Nephron (organoid): ENCODE measurements around the gene CEP170B.

Experiments
- H3K27ac Mint-ChIP-seq, 3 experiments: 2 replicates each; pipeline ENCODE4 v1.8.0; 2020; ENCODE audit warnings: mixed read lengths in 3 of 3, mild to moderate bottlenecking in 2 of 3, moderate library complexity in 1 of 3
- H3K27me3 Mint-ChIP-seq: 2 replicates; pipeline ENCODE4 v1.8.0; 2021; ENCODE audit warnings: low read depth, mild to moderate bottlenecking, moderate library complexity, mixed read lengths
- H3K36me3 Mint-ChIP-seq: 2 replicates; pipeline ENCODE4 v1.8.0; 2020; ENCODE audit warnings: low read depth, mixed read lengths
- H3K4me1 Mint-ChIP-seq: 2 replicates; pipeline ENCODE4 v1.8.0; 2020; ENCODE audit warnings: mixed read lengths
- H3K4me3 Mint-ChIP-seq, 3 experiments: 2 replicates each; pipeline ENCODE4 v1.8.0; 2020; ENCODE audit warnings: mild to moderate bottlenecking in 3 of 3, mixed read lengths in 3 of 3, moderate library complexity in 2 of 3
- H3K9me3 Mint-ChIP-seq: 2 replicates; pipeline ENCODE4 v1.8.0; 2020; ENCODE audit warnings: mixed read lengths
- CTCF ChIP-seq, 3 experiments: fragments of 200-600 bp; sonication (generic); IDR thresholded peaks; one replicate each; pipeline ENCODE4 v1.5.0; 2021; ENCODE audit warnings: antibody characterized with exemption in 3 of 3; ENCODE audit not compliant: unreplicated experiment in 3 of 3

CEP170B gene

GRCh38 chr14:104931304-104931770, 66.3 kb downstream of the CEP170B start:
- peaks cover 7% of the 10 kb centered on the region for H3K4me1 Mint-ChIP-seq
- TF ChIP-seq CTCF (IDR thresholded peaks at IDR 0.05; ENCODE audit: unreplicated experiment in 3 of 3), result no peak
- no peak overlapping the region for H3K4me3 Mint-ChIP-seq
- H3K36me3 Mint-ChIP-seq, result no peaks in the 10 kb centered on the region
- no peaks in the 10 kb centered on the region for H3K9me3 Mint-ChIP-seq
- no peak overlapping the region for H3K27ac Mint-ChIP-seq
- peaks cover 36% of the 10 kb centered on the region for H3K27me3 Mint-ChIP-seq

DNA sequence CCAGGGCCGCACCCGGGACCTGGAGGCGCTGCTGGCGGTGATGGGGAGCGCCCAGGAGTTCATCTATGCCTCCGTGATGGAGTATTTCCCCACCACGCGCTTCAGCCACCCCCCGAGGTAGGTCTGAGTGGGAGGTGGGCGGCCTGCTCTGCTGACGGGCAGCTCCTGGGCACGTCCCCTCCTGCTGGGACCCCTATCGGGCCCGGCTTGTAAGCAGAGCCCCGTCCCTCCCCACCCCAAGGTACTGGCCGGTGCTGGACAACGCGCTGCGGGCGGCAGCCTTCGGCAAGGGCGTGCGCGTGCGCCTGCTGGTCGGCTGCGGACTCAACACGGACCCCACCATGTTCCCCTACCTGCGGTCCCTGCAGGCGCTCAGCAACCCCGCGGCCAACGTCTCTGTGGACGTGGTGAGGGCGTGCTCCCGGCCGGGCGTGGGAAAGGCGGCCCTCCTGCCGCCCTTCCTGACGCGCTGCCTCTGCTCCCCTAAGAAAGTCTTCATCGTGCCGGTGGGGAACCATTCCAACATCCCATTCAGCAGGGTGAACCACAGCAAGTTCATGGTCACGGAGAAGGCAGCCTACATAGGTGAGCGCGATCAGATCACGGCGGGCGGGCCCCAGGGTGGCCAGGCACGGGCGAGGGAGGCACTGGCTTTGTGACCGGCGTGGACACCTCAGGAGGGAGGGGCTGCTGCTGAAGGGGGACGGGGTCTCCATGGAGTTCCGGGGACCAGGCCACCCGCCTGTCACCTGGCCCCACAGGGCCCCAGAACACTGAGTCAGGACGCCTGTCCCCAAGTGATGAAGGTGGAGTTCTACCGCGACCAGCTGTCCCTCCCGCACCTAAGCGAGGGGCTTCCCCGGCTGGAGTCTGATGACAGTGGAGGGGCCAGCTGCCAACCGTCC, 67.0 kb downstream of the CEP170B start:
- H3K4me1 Mint-ChIP-seq, result peaks cover 7% of the 10 kb centered on the region
- no peak overlapping the region for H3K27ac Mint-ChIP-seq
- H3K4me3 Mint-ChIP-seq, result peak overlapping the region; percentile 67 to 82 (median 77)
- peaks cover 37% of the 10 kb centered on the region for H3K27me3 Mint-ChIP-seq
- H3K36me3 Mint-ChIP-seq, result no peaks in the 10 kb centered on the region
- TF ChIP-seq CTCF (IDR thresholded peaks at IDR 0.05; ENCODE audit: unreplicated experiment in 3 of 3), result no peak
- H3K9me3 Mint-ChIP-seq, result no peaks in the 10 kb centered on the region

- Mint-ChIP-seq H3K27me3 (peaks cover 47% of the 10 kb centered on the region), H3K4me3 (peak overlapping the region; percentile 54 to 69 (median 65)), H3K4me1 (peaks cover 7% of the 10 kb centered on the region), H3K27ac (no peak overlapping the region), H3K9me3 (no peaks in the 10 kb centered on the region), H3K36me3 (no peaks in the 10 kb centered on the region)
- peak; percentile 66 to 73 (median 69) for TF ChIP-seq CTCF (IDR thresholded peaks at IDR 0.05; ENCODE audit: unreplicated experiment in 3 of 3)
These were observed 67.9 kb downstream of the CEP170B start for GRCh38 chr14:104932676-104933631.

DNA sequence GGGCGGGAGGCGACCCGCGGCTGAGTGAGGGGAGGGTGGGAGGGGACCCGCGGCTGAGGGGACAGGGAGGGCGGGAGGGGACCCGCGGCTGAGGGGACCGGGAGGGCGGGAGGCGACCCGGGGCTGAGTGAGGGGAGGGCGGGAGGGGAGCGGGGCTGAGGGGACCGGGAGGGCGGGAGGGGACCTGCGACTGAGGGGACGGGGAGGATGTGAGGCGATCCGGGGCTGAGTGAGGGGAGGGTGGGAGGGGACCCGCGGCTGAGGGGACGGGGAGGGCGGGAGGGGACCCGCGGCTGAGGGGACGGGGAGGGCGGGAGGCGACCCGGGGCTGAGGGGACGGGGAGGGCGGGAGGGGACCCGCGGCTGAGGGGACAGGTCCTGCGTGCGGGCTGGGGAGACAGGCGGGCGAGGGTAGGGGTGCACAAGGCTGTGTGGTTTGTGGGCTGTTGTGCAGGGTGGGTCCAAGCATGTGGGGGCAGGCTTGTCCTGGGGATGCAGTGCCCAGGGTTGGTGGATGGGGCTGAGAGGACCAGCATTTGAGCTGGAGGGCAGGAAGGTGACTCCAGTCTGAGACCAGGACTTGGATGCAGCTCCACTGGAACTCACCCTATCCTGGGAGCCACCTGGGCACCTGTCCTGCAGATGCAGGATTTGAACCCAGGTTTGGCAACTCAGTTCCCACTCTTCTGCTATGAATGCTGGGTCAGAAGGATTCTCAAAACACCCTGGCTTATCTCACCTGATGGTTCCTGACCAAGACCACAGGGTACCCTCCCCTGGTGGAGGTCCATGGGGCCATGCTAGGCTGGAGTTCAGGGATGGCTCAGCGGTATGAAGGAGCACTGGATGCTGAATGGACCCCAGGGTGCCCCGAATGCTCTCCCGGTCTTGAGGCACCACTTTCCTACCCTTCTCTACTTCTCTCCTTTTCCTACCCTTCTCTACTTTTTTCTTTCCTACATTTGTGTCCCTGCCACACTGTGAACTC, 69.0 kb downstream of the CEP170B start:
- no peak for TF ChIP-seq CTCF (IDR thresholded peaks at IDR 0.05; ENCODE audit: unreplicated experiment in 3 of 3)
- peaks cover 7% of the 10 kb centered on the region for H3K4me1 Mint-ChIP-seq
- peaks cover 53% of the 10 kb centered on the region for H3K27me3 Mint-ChIP-seq
- no peaks in the 10 kb centered on the region for H3K36me3 Mint-ChIP-seq
- H3K4me3 Mint-ChIP-seq, result peak overlapping the region; percentile 74 to 83 (median 82)
- H3K27ac Mint-ChIP-seq, result peak overlapping the region; percentile 31 to 65 (median 59)
- no peaks in the 10 kb centered on the region for H3K9me3 Mint-ChIP-seq

GRCh38 chr14:104935026-104935650, 70.1 kb downstream of the CEP170B start:
- no peaks in the 10 kb centered on the region for H3K36me3 Mint-ChIP-seq
- peaks cover 59% of the 10 kb centered on the region for H3K27me3 Mint-ChIP-seq
- peaks cover 7% of the 10 kb centered on the region for H3K4me1 Mint-ChIP-seq
- peak overlapping the region; percentile 74 to 83 (median 82) for H3K4me3 Mint-ChIP-seq
- no peaks in the 10 kb centered on the region for H3K9me3 Mint-ChIP-seq
- no peak for TF ChIP-seq CTCF (IDR thresholded peaks at IDR 0.05; ENCODE audit: unreplicated experiment in 3 of 3)
- H3K27ac Mint-ChIP-seq, result peak overlapping the region in 1 of 3 experiments; percentile 31
